GM21390 (cell line): Measurements from ENCODE around the gene OSBPL10.

Experiments used
- ATAC-seq: cut with Tn5 transposase; IDR thresholded peaks from one replicate; pipeline ENCODE4 v1.9.1; 2021; ENCODE audit not compliant: unreplicated experiment

Gene OSBPL10

DNA sequence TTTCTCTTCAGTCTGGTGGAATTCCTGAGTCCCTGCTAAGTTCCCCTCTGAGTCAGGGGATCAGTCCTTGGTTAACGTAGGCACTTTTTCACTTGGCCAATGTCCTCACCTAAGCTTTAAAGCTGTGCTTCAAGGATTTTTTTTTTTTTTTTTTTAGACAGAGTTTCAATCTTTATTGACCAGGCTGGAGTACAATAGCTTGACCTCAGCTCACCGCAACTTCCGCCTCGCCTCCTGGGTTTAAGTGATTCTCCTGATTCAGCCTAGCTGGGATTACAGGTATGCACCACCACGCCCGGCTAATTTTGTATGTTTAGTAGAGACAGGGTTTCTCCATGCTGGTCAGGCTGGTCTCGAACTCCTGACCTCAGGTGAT is 228.0 kb downstream of the OSBPL10 start:
- ATAC-seq = no peak

GRCh38 chr3:31752305-31753049 is 228.6 kb downstream of the OSBPL10 start:
- ATAC-seq = no peak

DNA sequence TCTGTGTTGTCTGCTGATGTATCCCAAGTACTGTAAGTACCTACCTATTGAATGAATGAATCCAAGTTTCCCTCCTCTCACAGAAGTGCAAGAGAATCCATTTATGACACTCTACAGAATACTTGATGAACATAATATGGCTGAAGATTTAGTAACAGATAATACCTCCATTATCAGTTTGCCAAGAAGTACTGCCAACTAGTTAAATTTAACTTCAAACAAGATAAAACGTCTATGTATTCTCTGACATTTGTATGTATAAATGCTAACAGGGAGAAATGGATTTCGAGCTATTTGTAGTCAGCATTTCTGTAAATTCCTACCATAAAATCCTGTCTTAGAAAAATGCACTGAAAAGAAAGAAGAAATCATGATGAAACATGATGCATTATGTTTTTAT is 230.7 kb downstream of the OSBPL10 start:
- no peak for ATAC-seq

- no peak for ATAC-seq
Measured at GRCh38 chr3:31748933-31749295, 232.1 kb downstream of the OSBPL10 start.

DNA sequence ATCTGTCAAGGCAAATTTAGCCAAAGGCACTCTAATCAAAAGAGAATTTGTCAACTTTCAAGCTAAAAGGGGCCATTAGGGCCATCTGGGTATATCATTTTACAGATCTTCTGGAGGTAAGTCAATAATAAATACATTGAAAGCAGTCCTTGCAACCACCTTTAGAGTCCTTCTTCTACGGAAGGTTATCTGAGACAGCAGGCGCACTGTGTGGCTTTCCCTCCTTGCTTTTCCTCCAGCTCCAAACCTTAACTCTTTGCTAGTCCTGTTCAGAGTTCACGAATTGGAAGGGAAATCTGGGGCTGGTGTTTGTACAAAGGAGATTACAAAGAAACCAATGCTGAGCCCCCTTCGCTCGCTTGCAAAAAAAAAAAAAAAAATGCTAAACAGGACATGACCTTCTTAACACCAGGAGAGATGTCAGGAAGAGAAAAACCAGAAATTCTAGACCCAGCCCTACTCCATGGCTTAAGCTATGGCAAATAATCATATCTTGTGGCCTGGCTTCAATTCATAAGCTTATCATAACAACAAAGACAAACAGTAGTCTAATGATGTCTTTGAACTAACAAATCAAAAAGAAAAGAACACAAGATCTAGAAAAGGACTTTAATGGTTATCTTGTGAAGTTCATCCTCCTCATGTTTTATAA is 232.7 kb downstream of the OSBPL10 start:
- no peak for ATAC-seq

GRCh38 chr3:31747785-31748184 is 233.3 kb downstream of the OSBPL10 start:
- ATAC-seq = no peak

DNA sequence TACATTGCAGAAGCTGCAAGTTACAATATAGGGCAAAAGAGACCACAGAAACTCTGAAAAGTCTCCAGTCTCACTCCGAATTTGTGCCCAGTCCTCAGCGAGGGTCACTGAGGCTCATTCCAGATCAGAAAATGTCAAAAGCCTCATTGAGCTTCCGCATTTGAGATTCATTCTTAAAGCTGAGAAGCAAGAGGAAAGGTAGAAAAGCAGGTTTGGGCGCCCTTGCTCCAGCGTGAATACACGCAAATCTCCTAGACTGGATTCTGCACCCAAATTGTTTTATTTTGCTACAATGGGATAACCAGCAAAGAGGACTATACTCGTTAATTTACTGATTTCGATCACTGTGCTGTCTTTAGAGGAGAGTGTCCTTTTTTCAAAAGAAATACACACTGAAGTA is 236.1 kb downstream of the OSBPL10 start:
- ATAC-seq = no peak

DNA sequence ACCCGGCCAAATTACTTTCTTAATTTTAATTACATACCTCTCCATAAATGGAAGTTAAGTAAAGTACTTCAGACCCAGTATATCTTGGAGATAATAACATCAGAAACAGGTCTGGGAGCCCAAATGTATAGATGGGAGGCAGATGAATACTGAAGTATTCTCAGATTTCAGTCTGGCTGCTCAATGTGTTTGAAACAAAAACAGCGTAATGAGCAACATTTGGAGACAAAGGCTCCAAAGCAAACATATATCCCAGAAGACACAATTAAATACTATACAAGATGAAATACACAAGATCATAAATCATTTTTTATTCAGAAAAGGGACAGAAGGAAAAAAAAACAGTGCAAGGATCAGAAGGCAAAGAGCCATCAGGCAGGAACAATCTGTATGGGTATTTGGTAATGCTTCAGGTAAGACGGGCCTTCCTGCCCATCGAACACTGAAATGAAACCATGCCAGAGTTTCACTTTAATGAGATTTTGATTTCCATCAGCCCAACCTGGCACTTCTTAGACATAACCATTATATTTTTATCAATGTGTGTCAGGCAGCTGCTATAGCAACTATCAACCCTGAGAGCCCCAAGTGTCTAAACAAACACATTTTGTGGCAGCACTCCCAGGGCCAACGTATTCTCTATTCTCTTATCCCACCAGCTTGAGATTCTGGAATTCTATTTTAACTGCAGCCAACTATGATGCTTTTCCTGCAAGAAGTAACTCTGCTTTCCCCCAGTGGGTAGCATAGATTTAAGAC is 237.6 kb downstream of the OSBPL10 start:
- ATAC-seq = no peak

- no peak for ATAC-seq
Measured at GRCh38 chr3:31740397-31740796, 240.7 kb downstream of the OSBPL10 start.

GRCh38 chr3:31738412-31738811 is 242.7 kb downstream of the OSBPL10 start:
- ATAC-seq = no peak

DNA sequence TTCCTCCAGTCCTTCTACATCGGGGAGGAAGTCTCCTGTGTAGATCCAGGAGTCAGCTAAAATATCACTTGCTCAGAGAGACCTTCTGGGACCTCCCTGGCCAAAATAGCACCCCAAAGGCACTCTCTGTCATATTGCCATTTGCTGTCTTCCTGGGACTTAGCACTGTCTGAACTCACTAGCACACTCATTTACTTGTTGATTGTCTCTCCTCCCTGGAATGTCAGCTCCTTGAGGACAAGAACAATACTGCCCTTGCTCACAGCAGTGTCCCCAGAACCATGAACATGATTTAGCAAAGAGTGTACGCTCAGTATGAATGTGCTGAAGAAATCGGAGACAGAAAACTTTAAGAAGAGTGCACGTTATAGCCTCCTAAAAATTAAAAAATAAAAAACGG is 245.4 kb downstream of the OSBPL10 start:
- ATAC-seq = no peak

DNA sequence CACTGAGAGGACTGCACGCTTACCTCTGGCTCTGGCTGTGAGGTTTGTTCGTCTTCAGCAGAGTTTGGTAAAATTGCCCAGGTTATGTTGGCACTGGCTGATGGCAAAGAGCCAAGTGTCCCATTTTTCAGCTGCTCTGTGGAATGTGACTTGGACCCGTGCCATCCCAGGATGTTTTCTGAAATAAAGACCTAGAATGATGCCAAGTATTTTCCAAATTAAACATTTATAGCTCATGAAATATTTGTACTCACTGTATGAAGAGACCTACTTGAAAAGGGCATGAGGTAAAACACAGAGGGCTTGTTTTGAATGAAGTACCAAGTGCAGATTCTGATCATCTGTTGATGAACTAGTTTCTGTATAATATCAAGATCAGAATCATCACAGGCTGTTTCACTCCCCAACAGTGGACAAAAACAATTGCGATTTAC is 247.8 kb downstream of the OSBPL10 start:
- no peak for ATAC-seq

DNA sequence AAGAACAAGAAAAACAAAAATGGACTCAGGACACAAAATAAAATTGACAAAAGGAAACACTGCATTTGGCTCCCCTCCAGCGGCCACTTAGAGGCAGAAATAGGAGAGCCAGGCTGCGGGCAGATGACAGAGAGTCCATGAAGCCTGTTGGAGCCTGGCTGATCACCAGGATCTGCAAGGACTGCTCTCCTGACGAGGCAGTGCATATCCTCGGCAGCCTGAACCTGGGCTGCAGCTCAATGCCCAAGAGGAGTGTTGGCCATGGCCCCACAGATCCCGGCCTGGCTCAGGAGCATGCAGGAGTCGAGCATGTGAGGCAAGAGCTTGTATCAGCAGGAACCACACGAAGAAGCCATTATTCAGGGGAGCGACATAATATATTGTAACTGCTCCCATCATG is 248.5 kb downstream of the OSBPL10 start:
- no peak for ATAC-seq

DNA sequence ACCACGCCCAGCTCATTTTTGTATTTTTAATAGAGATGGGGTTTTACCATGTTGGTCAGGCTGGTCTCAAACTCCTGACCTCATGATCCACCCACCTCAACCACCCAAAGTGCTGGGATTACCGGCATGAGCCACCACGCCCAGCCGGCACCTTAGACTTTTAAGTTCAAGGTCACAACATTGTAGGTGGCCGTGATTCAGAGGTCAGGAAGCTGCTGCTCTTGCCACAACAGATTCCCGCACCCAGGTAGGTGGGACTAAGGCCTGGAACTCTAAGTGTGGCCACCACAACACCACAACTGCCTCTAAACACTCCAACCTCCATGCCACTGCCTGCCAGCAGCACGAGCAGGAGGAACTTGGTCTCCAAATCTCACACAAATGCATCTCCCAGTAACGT is 251.5 kb downstream of the OSBPL10 start:
- ATAC-seq = no peak

DNA sequence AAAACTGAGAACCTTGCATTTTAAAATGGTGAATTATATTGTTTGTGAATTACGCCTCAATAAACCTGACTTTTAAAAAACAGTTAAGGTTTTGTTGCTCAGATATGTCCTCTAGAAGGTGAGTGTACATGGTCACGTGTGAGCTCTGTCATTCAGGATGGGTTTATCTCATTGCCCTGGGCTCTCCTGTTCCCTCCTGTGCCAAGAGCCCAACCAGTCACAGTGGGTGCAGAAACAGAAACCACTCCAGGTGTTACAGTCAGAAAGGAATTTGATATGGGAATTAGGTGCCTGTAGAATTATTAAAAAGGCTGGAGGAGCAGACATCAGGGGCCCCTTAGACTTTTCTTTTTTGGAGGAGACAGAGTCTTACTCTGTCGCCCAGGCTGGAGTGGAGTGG is 252.0 kb downstream of the OSBPL10 start:
- ATAC-seq = no peak

GRCh38 chr3:31728403-31728802 is 252.7 kb downstream of the OSBPL10 start:
- no peak for ATAC-seq

- ATAC-seq = no peak
Measured at GRCh38 chr3:31725976-31726375, 255.1 kb downstream of the OSBPL10 start.

GRCh38 chr3:31725568-31725967 is 255.5 kb downstream of the OSBPL10 start:
- no peak for ATAC-seq

GRCh38 chr3:31724651-31725050 is 256.4 kb downstream of the OSBPL10 start:
- ATAC-seq = no peak

DNA sequence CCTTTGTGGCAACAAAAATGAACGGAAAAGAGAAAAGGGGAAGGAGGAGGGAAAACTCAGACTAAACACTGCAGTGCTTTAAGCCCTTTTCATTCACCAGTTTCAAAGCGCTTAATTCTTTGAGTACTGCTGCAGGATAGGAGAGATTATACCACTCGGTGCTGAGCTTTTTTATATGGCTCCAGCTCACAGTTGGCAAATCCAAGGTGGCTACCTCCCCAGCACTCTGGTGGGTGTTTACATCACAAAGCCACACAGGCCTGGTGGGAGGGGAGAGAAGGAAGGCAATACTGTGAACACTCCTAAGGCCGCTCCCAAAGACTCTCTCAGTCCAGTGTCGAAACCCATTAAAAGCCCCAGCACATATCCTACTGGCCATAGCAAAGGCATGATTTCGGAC is 256.9 kb downstream of the OSBPL10 start:
- ATAC-seq = no peak

GRCh38 chr3:31723701-31724100 is 257.4 kb downstream of the OSBPL10 start:
- ATAC-seq = no peak

- ATAC-seq = no peak
Measured at GRCh38 chr3:31721676-31722075, 259.4 kb downstream of the OSBPL10 start.
